ENCODE results near the gene GPALPP1. TPM values are rescaled to one million over a fixed set of nuclear protein-coding genes. Genes with fewer than 3 reads are reported as not detected.

The GPALPP1 gene
- total and polyA plus RNA-seq, 2 donors (not counting 1 experiment from before 2014, with no cell fraction given): 19.7 to 41.8 TPM

DNA sequence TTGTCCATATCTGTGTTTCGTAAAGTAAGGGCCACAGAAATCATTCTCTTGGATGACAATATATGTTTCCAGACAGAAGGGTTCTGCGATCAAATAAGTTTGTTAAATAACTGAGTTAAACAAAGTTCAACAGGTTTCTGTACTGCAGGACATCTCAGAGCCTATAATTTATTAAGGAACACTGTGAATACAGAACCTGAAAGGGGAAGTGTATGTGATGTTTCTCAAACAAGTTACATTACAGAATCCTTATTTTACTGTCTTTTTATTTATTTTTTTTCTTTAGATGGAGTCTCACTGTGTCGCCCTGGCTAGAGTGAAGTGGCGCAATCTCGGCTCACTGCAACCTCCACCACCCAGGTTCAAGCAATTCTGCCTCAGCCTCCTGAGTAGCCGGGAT, 75.6 kb downstream of the GPALPP1 start:
- no peaks in the 10 kb centered on the region for H3K4me1 ChIP-seq (ENCODE audit: control insufficient read depth in 2 of 2, insufficient read depth in 2 of 2, low read length in 2 of 2)
- no peak overlapping the region for H3K4me2 ChIP-seq (replicated peaks; ENCODE audit: low read depth, low read length, poor library complexity, severe bottlenecking)
- ChIA-PET CTCF (interaction anchor here (1.0 kb wide), 1 partner anchor 18 kb away, joined by 3 read pairs; no protein-coding TSS in a partner anchor), POLR2A (no interaction called here)
- H2AFZ ChIP-seq (ENCODE audit: insufficient read depth, low read depth, low read length, poor library complexity, severe bottlenecking): no peak overlapping the region
- no peaks in the 10 kb centered on the region for H3K9me3 Mint-ChIP-seq (ENCODE audit: insufficient read depth)
- DNase-seq (no peak), ATAC-seq (ENCODE audit: low read depth) (no peak)
- H3K9ac ChIP-seq (ENCODE audit: low read length): no peak overlapping the region
- H3K79me2 ChIP-seq (ENCODE audit: control insufficient read depth, insufficient read depth, low read length): no peaks in the 10 kb centered on the region
- no peak overlapping the region for H3K4me3 Mint-ChIP-seq
- peaks cover 0 to 9% (median 0%) of the 10 kb centered on the region in 4 experiments for H3K27me3 ChIP-seq (replicated peaks in 1 of 4; ENCODE audit: control extremely low read depth in 1 of 4, control insufficient read depth in 3 of 4, insufficient read depth in 4 of 4, low read length in 3 of 4)
- no CpG with 5 or more reads among the region's 6 CpGs for WGBS (ENCODE audit: insufficient coverage)
- no peak overlapping the region for H3K27ac ChIP-seq (ENCODE audit: low read length in 2 of 2)
- H3K4me3 ChIP-seq (ENCODE audit: control extremely low read depth in 1 of 5, extremely low read depth in 1 of 5, insufficient read depth in 1 of 5, low read depth in 2 of 5, low read length in 4 of 5): no peak overlapping the region
- intact Hi-C loops (cut with micrococcal nuclease): no loop called here
- no peak overlapping the region for H3K27ac Mint-ChIP-seq
- peaks cover 0 to 2% (median 0%) of the 10 kb centered on the region in 3 donors for H3K9me3 ChIP-seq (ENCODE audit: control extremely low read depth in 1 of 3, control insufficient read depth in 2 of 3, insufficient read depth in 1 of 3, low read length in 2 of 3)
- H3K36me3 ChIP-seq (replicated peaks in 1 of 2; ENCODE audit: control extremely low read depth in 1 of 2, control insufficient read depth in 1 of 2, extremely low read depth in 1 of 2, insufficient read depth in 2 of 2, low read length in 1 of 2): no peaks in the 10 kb centered on the region
- TF ChIP-seq EZH2 (IDR thresholded peaks at IDR 0.05; ENCODE audit: borderline replicate concordance, insufficient read depth, low read depth, low read length, poor library complexity, severe bottlenecking): no peak
- TF ChIP-seq, protein P1, sequence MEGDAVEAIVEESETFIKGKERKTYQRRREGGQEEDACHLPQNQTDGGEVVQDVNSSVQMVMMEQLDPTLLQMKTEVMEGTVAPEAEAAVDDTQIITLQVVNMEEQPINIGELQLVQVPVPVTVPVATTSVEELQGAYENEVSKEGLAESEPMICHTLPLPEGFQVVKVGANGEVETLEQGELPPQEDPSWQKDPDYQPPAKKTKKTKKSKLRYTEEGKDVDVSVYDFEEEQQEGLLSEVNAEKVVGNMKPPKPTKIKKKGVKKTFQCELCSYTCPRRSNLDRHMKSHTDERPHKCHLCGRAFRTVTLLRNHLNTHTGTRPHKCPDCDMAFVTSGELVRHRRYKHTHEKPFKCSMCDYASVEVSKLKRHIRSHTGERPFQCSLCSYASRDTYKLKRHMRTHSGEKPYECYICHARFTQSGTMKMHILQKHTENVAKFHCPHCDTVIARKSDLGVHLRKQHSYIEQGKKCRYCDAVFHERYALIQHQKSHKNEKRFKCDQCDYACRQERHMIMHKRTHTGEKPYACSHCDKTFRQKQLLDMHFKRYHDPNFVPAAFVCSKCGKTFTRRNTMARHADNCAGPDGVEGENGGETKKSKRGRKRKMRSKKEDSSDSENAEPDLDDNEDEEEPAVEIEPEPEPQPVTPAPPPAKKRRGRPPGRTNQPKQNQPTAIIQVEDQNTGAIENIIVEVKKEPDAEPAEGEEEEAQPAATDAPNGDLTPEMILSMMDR (IDR thresholded peaks at IDR 0.05): no peak
- H3K27me3 Mint-ChIP-seq: peaks cover 26% of the 10 kb centered on the region
- no peaks in the 10 kb centered on the region for H4K20me1 ChIP-seq (ENCODE audit: control insufficient read depth, insufficient read depth, low read length, poor library complexity, severe bottlenecking)
- H3K4me1 Mint-ChIP-seq: no peaks in the 10 kb centered on the region

DNA sequence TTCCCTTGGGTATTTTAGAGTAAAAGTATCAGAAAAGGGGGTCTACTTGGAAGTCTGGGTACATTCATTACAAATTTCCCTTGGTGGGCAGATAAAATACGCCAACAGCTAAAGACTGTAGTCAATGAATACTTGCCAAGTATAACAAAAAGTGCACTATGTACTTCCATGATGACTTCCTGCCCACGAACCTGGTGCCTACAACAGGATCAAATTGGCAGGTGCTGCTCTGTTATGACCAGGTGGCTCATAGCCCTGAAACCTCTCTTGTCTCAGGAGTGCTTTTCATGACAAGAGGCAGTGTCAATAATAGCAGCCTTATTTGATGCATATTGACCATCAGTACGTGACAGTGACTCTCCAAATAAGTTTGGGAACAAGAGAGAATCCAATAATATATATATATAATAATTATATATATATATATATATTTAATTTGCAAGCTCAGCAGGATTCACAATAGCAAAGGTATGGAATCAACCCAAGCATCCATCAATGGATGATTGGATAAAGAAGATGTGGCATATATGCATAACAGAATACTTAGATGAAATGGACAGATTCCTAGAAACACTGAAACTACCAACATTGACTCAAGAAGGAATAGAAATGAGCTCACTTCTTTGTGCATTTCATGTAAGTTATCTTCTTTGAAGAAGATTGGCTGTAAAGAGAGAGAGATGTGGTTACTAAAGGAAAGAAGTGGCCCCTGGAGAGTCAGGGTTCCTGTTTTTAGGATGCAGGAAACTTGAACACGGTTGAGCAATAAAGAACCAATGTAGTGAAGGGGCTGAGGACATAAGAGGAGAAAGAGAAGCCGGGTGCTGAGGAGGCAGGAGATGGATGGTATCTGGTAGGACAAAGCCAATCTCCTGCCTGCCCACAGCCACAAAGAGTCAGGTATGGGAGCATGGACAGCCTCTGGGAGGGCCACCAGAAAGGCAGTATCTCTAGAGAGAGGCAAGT, 79.0 kb downstream of the GPALPP1 start:
- no peaks in the 10 kb centered on the region for H3K4me1 ChIP-seq (ENCODE audit: control insufficient read depth in 2 of 2, insufficient read depth in 2 of 2, low read length in 2 of 2)
- no peak for TF ChIP-seq EZH2 (IDR thresholded peaks at IDR 0.05; ENCODE audit: borderline replicate concordance, insufficient read depth, low read depth, low read length, poor library complexity, severe bottlenecking)
- TF ChIP-seq, protein P1 (IDR thresholded peaks at IDR 0.05): no peak
- intact Hi-C loops (cut with micrococcal nuclease): no loop called here
- no peak overlapping the region for H3K4me2 ChIP-seq (replicated peaks; ENCODE audit: low read depth, low read length, poor library complexity, severe bottlenecking)
- H3K9me3 ChIP-seq (ENCODE audit: control extremely low read depth in 1 of 3, control insufficient read depth in 2 of 3, insufficient read depth in 1 of 3, low read length in 2 of 3): no peaks in the 10 kb centered on the region
- Mint-ChIP-seq H3K4me3 (no peak overlapping the region), H3K27me3 (peaks cover 20% of the 10 kb centered on the region), H3K27ac (no peak overlapping the region), H3K9me3 (ENCODE audit: insufficient read depth) (no peaks in the 10 kb centered on the region), H3K4me1 (no peaks in the 10 kb centered on the region)
- CTCF ChIA-PET: no interaction called here
- DNase-seq (no peak), ATAC-seq (ENCODE audit: low read depth) (no peak)
- no peak overlapping the region for H3K4me3 ChIP-seq (ENCODE audit: control extremely low read depth in 1 of 5, extremely low read depth in 1 of 5, insufficient read depth in 1 of 5, low read depth in 2 of 5, low read length in 4 of 5)
- H3K27ac ChIP-seq (ENCODE audit: low read length in 2 of 2): no peak overlapping the region
- H3K9ac ChIP-seq (ENCODE audit: low read length): no peak overlapping the region
- H3K79me2 ChIP-seq (ENCODE audit: control insufficient read depth, insufficient read depth, low read length): no peaks in the 10 kb centered on the region
- WGBS (ENCODE audit: insufficient coverage): 35% methylated on average over 4 of the region's 5 CpGs
- H4K20me1 ChIP-seq (ENCODE audit: control insufficient read depth, insufficient read depth, low read length, poor library complexity, severe bottlenecking): no peaks in the 10 kb centered on the region
- POLR2A ChIA-PET: no interaction called here
- H3K27me3 ChIP-seq (replicated peaks in 1 of 4; ENCODE audit: control extremely low read depth in 1 of 4, control insufficient read depth in 3 of 4, insufficient read depth in 4 of 4, low read length in 3 of 4): peaks cover 0 to 4% (median 2%) of the 10 kb centered on the region in 4 experiments
- H3K36me3 ChIP-seq (replicated peaks in 1 of 2; ENCODE audit: control extremely low read depth in 1 of 2, control insufficient read depth in 1 of 2, extremely low read depth in 1 of 2, insufficient read depth in 2 of 2, low read length in 1 of 2): no peaks in the 10 kb centered on the region
- no peak overlapping the region for H2AFZ ChIP-seq (ENCODE audit: insufficient read depth, low read depth, low read length, poor library complexity, severe bottlenecking)

Data from B cell (primary cell).